DND-41 (cell line): ENCODE data around the gene PEPD.

Source experiments
- ATAC-seq: fragments of 200-7000 bp; cut with Tn5 transposase; 3 replicates; pipeline ENCODE4 v1.9.1; 2021; ENCODE audit warnings: low read depth; ENCODE audit not compliant: insufficient read depth
- DNase-seq: peaks from one replicate; pipeline ENCODE4 v3.0.0-alpha.2; 2020
- H2AFZ ChIP-seq: 2 replicates; pipeline ENCODE4 v1.6.0; 2012; ENCODE audit warnings: low read depth, low read length
- H3K27ac ChIP-seq: 2 replicates; pipeline ENCODE4 v1.5.1; 2012; ENCODE audit warnings: low read length, inconsistent platforms
- H3K27me3 ChIP-seq: fragments of 200-600 bp; sonication (generic); 2 replicates; pipeline ENCODE4 v1.6.0; 2012; ENCODE audit warnings: low read length, mild to moderate bottlenecking, inconsistent platforms; ENCODE audit not compliant: insufficient read depth, poor library complexity
- H3K36me3 ChIP-seq: 2 replicates; pipeline ENCODE4 v1.5.1; 2012; ENCODE audit warnings: low read length, inconsistent platforms; ENCODE audit not compliant: insufficient read depth
- H3K4me1 ChIP-seq: 2 replicates; pipeline ENCODE4 v1.5.1; 2012; ENCODE audit warnings: mild to moderate bottlenecking, low read length; ENCODE audit not compliant: insufficient read depth
- H3K4me2 ChIP-seq: 2 replicates; pipeline ENCODE4 v1.6.0; 2012; ENCODE audit warnings: mild to moderate bottlenecking, moderate library complexity, low read length, inconsistent platforms; ENCODE audit not compliant: insufficient read depth
- H3K4me3 ChIP-seq, 2 experiments: fragments of 200-600 bp in 1 of 2; shearing (Covaris generic) in 1 of 2; 2 replicates each; pipeline ENCODE4 v1.5.1; 2012 to 2016; ENCODE audit warnings: inconsistent platforms in 2 of 2, low read length in 2 of 2, mild to moderate bottlenecking in 2 of 2, low read depth in 1 of 2, moderate library complexity in 1 of 2
- H3K79me2 ChIP-seq: 2 replicates; pipeline ENCODE4 v1.6.0; 2012; ENCODE audit warnings: low read length, inconsistent platforms; ENCODE audit not compliant: insufficient read depth
- H3K9ac ChIP-seq: 2 replicates; pipeline ENCODE4 v1.6.0; 2012; ENCODE audit warnings: low read depth, mild to moderate bottlenecking, inconsistent platforms, low read length, moderate library complexity
- H3K9me3 ChIP-seq: 2 replicates; pipeline ENCODE4 v1.5.1; 2012; ENCODE audit warnings: low read length, moderate library complexity, mild to moderate bottlenecking, inconsistent platforms; ENCODE audit not compliant: insufficient read depth, severe bottlenecking
- H4K20me1 ChIP-seq: 2 replicates; pipeline ENCODE4 v1.6.0; 2012; ENCODE audit warnings: low read length; ENCODE audit not compliant: insufficient read depth
- EZH2 ChIP-seq: IDR thresholded peaks from 3 replicates; pipeline ENCODE4 v1.6.1; 2012; ENCODE audit warnings: borderline replicate concordance, low read depth, mild to moderate bottlenecking, moderate library complexity, low read length, inconsistent platforms; ENCODE audit not compliant: severe bottlenecking
- TF ChIP-seq, protein P1 (sequence below): IDR thresholded peaks from 2 replicates; pipeline ENCODE4 v1.5.1; 2012; ENCODE audit warnings: borderline replicate concordance, low read length, moderate library complexity, mild to moderate bottlenecking; ENCODE audit not compliant: poor library complexity, severe bottlenecking; ENCODE audit errors: extremely low read depth

PEPD gene

DNA sequence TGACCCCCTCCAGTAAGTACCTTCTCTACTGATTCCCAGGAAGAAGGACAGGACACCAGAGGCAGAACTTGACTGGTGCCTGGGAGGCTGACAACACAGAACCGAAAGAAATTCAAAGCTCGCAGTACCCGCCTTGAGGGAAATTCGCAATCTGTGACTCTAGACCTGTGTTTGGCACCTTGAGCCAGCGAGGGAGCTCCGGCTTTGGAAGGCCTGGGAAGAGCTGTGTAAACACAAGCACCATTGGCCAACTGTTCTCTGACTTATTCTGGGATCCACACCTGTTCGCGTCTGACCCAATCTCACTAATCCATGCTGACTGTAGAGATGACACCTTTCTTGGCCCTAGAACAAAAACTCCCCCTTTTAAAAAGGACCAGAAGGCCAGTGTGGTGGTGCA, 97.4 kb downstream of the PEPD start:
- TF ChIP-seq, protein P1, sequence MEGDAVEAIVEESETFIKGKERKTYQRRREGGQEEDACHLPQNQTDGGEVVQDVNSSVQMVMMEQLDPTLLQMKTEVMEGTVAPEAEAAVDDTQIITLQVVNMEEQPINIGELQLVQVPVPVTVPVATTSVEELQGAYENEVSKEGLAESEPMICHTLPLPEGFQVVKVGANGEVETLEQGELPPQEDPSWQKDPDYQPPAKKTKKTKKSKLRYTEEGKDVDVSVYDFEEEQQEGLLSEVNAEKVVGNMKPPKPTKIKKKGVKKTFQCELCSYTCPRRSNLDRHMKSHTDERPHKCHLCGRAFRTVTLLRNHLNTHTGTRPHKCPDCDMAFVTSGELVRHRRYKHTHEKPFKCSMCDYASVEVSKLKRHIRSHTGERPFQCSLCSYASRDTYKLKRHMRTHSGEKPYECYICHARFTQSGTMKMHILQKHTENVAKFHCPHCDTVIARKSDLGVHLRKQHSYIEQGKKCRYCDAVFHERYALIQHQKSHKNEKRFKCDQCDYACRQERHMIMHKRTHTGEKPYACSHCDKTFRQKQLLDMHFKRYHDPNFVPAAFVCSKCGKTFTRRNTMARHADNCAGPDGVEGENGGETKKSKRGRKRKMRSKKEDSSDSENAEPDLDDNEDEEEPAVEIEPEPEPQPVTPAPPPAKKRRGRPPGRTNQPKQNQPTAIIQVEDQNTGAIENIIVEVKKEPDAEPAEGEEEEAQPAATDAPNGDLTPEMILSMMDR, result no peak
- TF ChIP-seq EZH2, result no peak
- DNase-seq (no peak), ATAC-seq (no peak)
- Histone ChIP-seq H3K4me2 (no peak overlapping the region), H3K9ac (no peak overlapping the region), H3K27ac (no peak overlapping the region), H3K4me1 (no peaks in the 10 kb centered on the region), H3K9me3 (no peaks in the 10 kb centered on the region), H3K4me3 (no peak overlapping the region), H2AFZ (no peak overlapping the region), H3K27me3 (no peaks in the 10 kb centered on the region), H4K20me1 (peaks cover 15% of the 10 kb centered on the region; the same call in 1 of the 2 replicates), H3K36me3 (no peaks in the 10 kb centered on the region), H3K79me2 (no peaks in the 10 kb centered on the region)

DNA sequence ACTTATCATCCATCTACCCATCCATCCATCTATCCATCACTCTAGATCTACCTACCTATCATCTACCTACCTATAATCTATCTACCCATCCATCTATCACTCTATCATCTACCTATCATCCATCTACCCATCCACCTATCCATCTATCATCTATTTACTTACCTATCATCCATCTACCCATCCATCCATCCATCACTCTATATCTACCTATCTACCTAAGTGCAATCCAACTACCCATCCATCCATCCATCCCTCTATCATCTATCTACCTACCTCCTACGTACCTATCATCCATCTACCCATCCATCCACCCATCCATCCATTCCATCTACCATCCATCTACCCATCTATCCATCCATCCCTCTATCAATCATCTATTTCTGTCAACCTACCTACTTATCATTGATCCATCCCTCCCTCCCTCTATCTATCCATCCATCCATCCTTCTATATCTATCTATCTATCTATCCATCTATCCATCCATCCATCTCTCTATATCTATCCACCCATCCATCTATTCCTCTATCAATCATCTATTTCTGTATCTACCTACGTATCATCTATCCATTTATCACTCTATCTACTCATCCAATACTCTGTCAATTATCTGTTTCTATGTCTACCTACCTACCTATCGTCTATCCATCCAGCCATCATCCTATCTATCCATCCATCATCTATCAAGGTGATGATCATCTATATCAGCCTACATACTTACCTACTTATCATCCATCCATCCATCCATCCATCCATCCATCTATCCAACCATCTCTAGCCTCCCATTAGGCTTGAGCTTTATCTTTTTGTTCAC, 99.0 kb downstream of the PEPD start:
- no peak for ATAC-seq
- TF ChIP-seq EZH2, result no peak
- TF ChIP-seq, protein P1, result no peak

DNA sequence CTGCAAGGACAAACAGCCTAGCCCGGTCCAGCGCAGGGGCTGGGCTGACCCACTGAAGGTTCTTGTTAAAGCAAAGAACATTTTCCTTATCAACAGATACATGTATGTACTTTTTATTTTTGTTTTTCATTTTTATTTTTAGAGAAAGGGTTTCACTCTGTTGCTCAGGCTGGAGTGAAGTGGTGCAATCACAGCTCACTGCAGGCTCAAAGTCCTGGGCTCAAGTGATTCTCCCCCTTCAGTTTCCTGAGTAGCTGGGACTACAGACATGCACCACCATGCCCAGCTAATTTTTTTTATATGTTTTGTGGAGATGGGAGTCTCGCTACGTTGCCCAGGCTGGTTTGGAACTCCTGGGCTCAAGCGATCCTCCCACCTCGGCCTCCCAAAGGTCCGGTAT, 100.2 kb downstream of the PEPD start:
- Histone ChIP-seq H3K4me3 (no peak overlapping the region), H4K20me1 (peaks cover 8% of the 10 kb centered on the region; the same call in 1 of the 2 replicates), H3K4me2 (no peak overlapping the region), H2AFZ (no peak overlapping the region), H3K79me2 (no peaks in the 10 kb centered on the region), H3K27ac (no peak overlapping the region), H3K9me3 (no peaks in the 10 kb centered on the region), H3K9ac (no peak overlapping the region), H3K36me3 (no peaks in the 10 kb centered on the region), H3K4me1 (no peaks in the 10 kb centered on the region), H3K27me3 (no peaks in the 10 kb centered on the region)
- TF ChIP-seq EZH2, result no peak
- TF ChIP-seq, protein P1, result no peak
- ATAC-seq, result no peak
- DNase-seq, result no peak

More for the DNA sequence above, 99.0 kb downstream of the PEPD start:
- peaks cover 14% of the 10 kb centered on the region; the same call in 1 of the 2 replicates for H4K20me1 ChIP-seq
- no peak overlapping the region for H3K4me3 ChIP-seq
- no peaks in the 10 kb centered on the region for H3K36me3 ChIP-seq
- no peak overlapping the region for H3K4me2 ChIP-seq
- no peaks in the 10 kb centered on the region for H3K79me2 ChIP-seq
- H3K27ac ChIP-seq, result no peak overlapping the region
- H3K4me1 ChIP-seq, result no peaks in the 10 kb centered on the region
- no peaks in the 10 kb centered on the region for H3K9me3 ChIP-seq
- no peak overlapping the region for H2AFZ ChIP-seq
- no peaks in the 10 kb centered on the region for H3K27me3 ChIP-seq
- DNase-seq, result no peak
- H3K9ac ChIP-seq, result no peak overlapping the region
